CD14-positive monocyte (primary cell): ENCODE results near the gene CCDC85C. TPM values are rescaled to one million over a fixed set of nuclear protein-coding genes. Genes with fewer than 3 reads are reported as not detected.
A peak's percentile ranks its signal among the peaks of the same experiment; 100 is the strongest.

Experiments
- DNase-seq, 3 donors: peaks; one replicate each; pipeline ENCODE4 v3.0.0-alpha.2; 2011 to 2022
- H2AFZ ChIP-seq: 2 replicates; pipeline ENCODE4 v1.6.0; 2012; ENCODE audit warnings: mild to moderate bottlenecking, low read depth, low read length, inconsistent platforms; ENCODE audit not compliant: insufficient read depth, poor library complexity, severe bottlenecking
- H3K27ac ChIP-seq, 2 donors: 1 replicate in 1 of 2; 2 replicates in 1 of 2; pipeline ENCODE4 v1.5.1; 2012 to 2013; ENCODE audit warnings: low read length in 2 of 2, control low read depth in 1 of 2, inconsistent platforms in 1 of 2, low read depth in 1 of 2, mild to moderate bottlenecking in 1 of 2
- H3K27me3 ChIP-seq, 2 donors: one replicate each; pipeline versions ENCODE4 v1.6.0 to v1.6.1; 2011 to 2013; ENCODE audit warnings: low read length in 2 of 2; ENCODE audit not compliant: control insufficient read depth in 2 of 2, insufficient read depth in 2 of 2
- H3K36me3 ChIP-seq, 2 donors: replicated peaks in 1 of 2; 1 replicate in 1 of 2; 2 replicates in 1 of 2; pipeline versions ENCODE4 v1.5.1 to v1.6.1; 2012 to 2013; ENCODE audit warnings: low read length in 2 of 2, control low read depth in 1 of 2, inconsistent platforms in 1 of 2, mild to moderate bottlenecking in 1 of 2; ENCODE audit not compliant: insufficient read depth in 2 of 2, control insufficient read depth in 1 of 2
- H3K4me1 ChIP-seq, 2 donors: 1 replicate in 1 of 2; 2 replicates in 1 of 2; pipeline versions ENCODE4 v1.5.1 to v1.6.1; 2012 to 2013; ENCODE audit warnings: low read length in 2 of 2, control low read depth in 1 of 2, inconsistent platforms in 1 of 2, mild to moderate bottlenecking in 1 of 2, moderate library complexity in 1 of 2; ENCODE audit not compliant: insufficient read depth in 2 of 2, control insufficient read depth in 1 of 2
- H3K4me2 ChIP-seq: replicated peaks from 2 replicates; pipeline ENCODE3; 2012; ENCODE audit warnings: low read length, moderate library complexity, mild to moderate bottlenecking; ENCODE audit not compliant: poor library complexity, severe bottlenecking; ENCODE audit errors: extremely low read depth
- H3K4me3 ChIP-seq, 3 experiments: fragments of 200-600 bp in 1 of 3; sonication (generic) in 1 of 3; replicated peaks in 1 of 3; 1 replicate in 2 of 3; 2 replicates in 1 of 3; pipeline ENCODE4 v1.5.1; 2011 to 2013; ENCODE audit warnings: low read length in 3 of 3, mild to moderate bottlenecking in 3 of 3, control low read depth in 2 of 3, low read depth in 2 of 3, inconsistent platforms in 1 of 3, moderate library complexity in 1 of 3
- H3K79me2 ChIP-seq: 2 replicates; pipeline ENCODE4 v1.6.0; 2012; ENCODE audit warnings: mild to moderate bottlenecking, control low read depth, inconsistent platforms, low read length, moderate library complexity; ENCODE audit not compliant: insufficient read depth
- H3K9ac ChIP-seq: 2 replicates; pipeline ENCODE4 v1.6.0; 2017; ENCODE audit warnings: low read length, mild to moderate bottlenecking; ENCODE audit not compliant: insufficient read depth, poor library complexity, severe bottlenecking
- H3K9me3 ChIP-seq, 2 donors: replicated peaks in 1 of 2; 1 replicate in 1 of 2; 2 replicates in 1 of 2; pipeline versions ENCODE4 v1.5.1 to v1.6.1; 2012 to 2013; ENCODE audit warnings: low read length in 2 of 2, control low read depth in 1 of 2; ENCODE audit not compliant: control insufficient read depth in 1 of 2, insufficient read depth in 1 of 2
- H4K20me1 ChIP-seq: 2 replicates; pipeline ENCODE4 v1.6.0; 2012; ENCODE audit warnings: mild to moderate bottlenecking, low read length, control low read depth, moderate library complexity; ENCODE audit not compliant: insufficient read depth
- H3K27ac Mint-ChIP-seq, 7 donors: one replicate each; pipeline ENCODE4 v1.8.0; 2020; ENCODE audit warnings: mild to moderate bottlenecking in 7 of 7, mixed read lengths in 7 of 7, moderate library complexity in 6 of 7, inconsistent platforms in 2 of 7
- H3K27me3 Mint-ChIP-seq, 3 donors: one replicate each; pipeline ENCODE4 v1.8.0; 2021 to 2022; ENCODE audit warnings: low read depth in 3 of 3, mild to moderate bottlenecking in 3 of 3, mixed read lengths in 3 of 3, moderate library complexity in 3 of 3, inconsistent platforms in 1 of 3
- H3K36me3 Mint-ChIP-seq, 2 donors: one replicate each; pipeline ENCODE4 v1.8.0; 2020; ENCODE audit warnings: mixed read lengths in 2 of 2, inconsistent platforms in 1 of 2, mild to moderate bottlenecking in 1 of 2
- H3K4me1 Mint-ChIP-seq: one replicate; pipeline ENCODE4 v1.8.0; 2020; ENCODE audit warnings: mild to moderate bottlenecking, mixed read lengths
- H3K4me3 Mint-ChIP-seq, 2 donors: one replicate each; pipeline ENCODE4 v1.8.0; 2020; ENCODE audit warnings: mild to moderate bottlenecking in 2 of 2, mixed read lengths in 2 of 2, moderate library complexity in 1 of 2
- H3K9me3 Mint-ChIP-seq, 7 donors: one replicate each; pipeline ENCODE4 v1.8.0; 2020 to 2022; ENCODE audit warnings: mixed read lengths in 7 of 7, mild to moderate bottlenecking in 6 of 7, moderate library complexity in 6 of 7, inconsistent platforms in 2 of 7
- CTCF ChIP-seq: fragments of 200-600 bp; IDR thresholded peaks from one replicate; pipeline ENCODE4 v1.8.0; 2022; ENCODE audit warnings: antibody characterized with exemption, mild to moderate bottlenecking
- WGBS: methylation state at CpG from one replicate; pipeline ENCODE4 v1.1.5; 2013; ENCODE audit warnings: missing lambda C conversion rate; ENCODE audit not compliant: insufficient coverage; 5-methylcytosine and 5-hydroxymethylcytosine counted together
- intact Hi-C, 2 donors: fragments of 100-400 bp; cut with micrococcal nuclease; formaldehyde crosslinking; loops; one replicate each; pipeline versions ENCODE4 v1.15.0 to v1.15.1; 2023
- polyA plus RNA-seq, 3 donors: library from polyadenylated mRNA; depleted of rRNA in 1 of 3; unstranded in 2 of 3; stranded (reverse) in 1 of 3; fragments of 300-500 nt in 2 of 3; fragments of >200 nt in 1 of 3; fragmentation: Illumina TruSeq in 2 of 3; gene quantifications; 1 replicate in 2 of 3; 2 replicates in 1 of 3; pipeline ENCODE4 v1.2.3, GENCODE V29; 2012 to 2021

Gene CCDC85C
- polyA plus RNA-seq, 3 donors: under 0.01 to 0.03 TPM; not detected in 1

GRCh38 chr14:99569725-99570543 is 34.1 kb downstream of the CCDC85C start:
- TF ChIP-seq CTCF: no peak
- Histone ChIP-seq H2AFZ (no peak overlapping the region), H3K4me1 (no peaks in the 10 kb centered on the region), H3K9me3 (no peaks in the 10 kb centered on the region), H3K4me3 (no peak overlapping the region), H3K36me3 (no peaks in the 10 kb centered on the region), H3K9ac (no peak overlapping the region), H3K27me3 (no peaks in the 10 kb centered on the region), H4K20me1 (no peaks in the 10 kb centered on the region), H3K27ac (no peak overlapping the region), H3K4me2 (no peak overlapping the region), H3K79me2 (no peaks in the 10 kb centered on the region)
- intact Hi-C loops: no loop called here
- H3K36me3 Mint-ChIP-seq: no peaks in the 10 kb centered on the region
- no peak overlapping the region for H3K4me3 Mint-ChIP-seq
- H3K9me3 Mint-ChIP-seq: peaks cover 0 to 2% (median 0%) of the 10 kb centered on the region in 7 donors
- no peak overlapping the region for H3K27ac Mint-ChIP-seq
- H3K27me3 Mint-ChIP-seq: peaks cover 5% of the 10 kb centered on the region in 3 donors
- WGBS: 68% methylated on average over 8 of the region's 14 CpGs
- no peak for DNase-seq
- no peaks in the 10 kb centered on the region for H3K4me1 Mint-ChIP-seq

GRCh38 chr14:99568567-99569560 is 35.1 kb downstream of the CCDC85C start:
- Histone ChIP-seq H3K9ac (no peak overlapping the region), H3K4me3 (no peak overlapping the region), H3K36me3 (no peaks in the 10 kb centered on the region), H3K27ac (no peak overlapping the region), H2AFZ (no peak overlapping the region), H3K4me1 (no peaks in the 10 kb centered on the region), H4K20me1 (no peaks in the 10 kb centered on the region), H3K27me3 (no peaks in the 10 kb centered on the region), H3K79me2 (no peaks in the 10 kb centered on the region), H3K4me2 (no peak overlapping the region), H3K9me3 (no peaks in the 10 kb centered on the region)
- peaks cover 0 to 2% (median 0%) of the 10 kb centered on the region in 7 donors for H3K9me3 Mint-ChIP-seq
- peaks cover 5 to 7% (median 5%) of the 10 kb centered on the region in 3 donors for H3K27me3 Mint-ChIP-seq
- H3K4me1 Mint-ChIP-seq: no peaks in the 10 kb centered on the region
- peak overlapping the region in 1 of 7 donors; percentile 23 for H3K27ac Mint-ChIP-seq
- H3K36me3 Mint-ChIP-seq: no peaks in the 10 kb centered on the region
- intact Hi-C loops: no loop called here
- TF ChIP-seq CTCF: no peak
- 41% methylated on average over 21 of the region's 22 CpGs for WGBS
- DNase-seq: no peak
- H3K4me3 Mint-ChIP-seq: no peak overlapping the region
